Stomach (tissue), 9 donors: ENCODE measurements around the gene STIL. TPM values are rescaled to one million over a fixed set of nuclear protein-coding genes. Genes with fewer than 3 reads are reported as not detected.

Experiments
- DNase-seq, 2 donors: peaks; one replicate each; pipeline versions ENCODE4 v3.0.0 to v3.0.0-alpha.2; 2013 to 2019
- H3K27ac ChIP-seq, 5 donors: fragments of 200-600 bp in 4 of 5; sonication (generic) in 4 of 5; one replicate each; pipeline ENCODE4 v1.5.1; 2013 to 2019; ENCODE audit warnings: mild to moderate bottlenecking in 1 of 5, moderate library complexity in 1 of 5
- H3K27me3 ChIP-seq, 3 donors: fragments of 200-600 bp; sonication (generic); one replicate each; pipeline ENCODE4 v1.5.1; 2017 to 2019; ENCODE audit warnings: mixed run types in 1 of 3
- H3K36me3 ChIP-seq, 4 donors: fragments of 200-600 bp; sonication (generic); 1 replicate in 3 of 4; 2 replicates in 1 of 4; pipeline ENCODE4 v1.5.1; 2016 to 2019
- H3K4me1 ChIP-seq, 4 donors: fragments of 200-600 bp; sonication (generic); one replicate each; pipeline ENCODE4 v1.5.1; 2016 to 2019
- H3K4me3 ChIP-seq, 4 donors: fragments of 200-600 bp; sonication (generic) in 3 of 4; one replicate each; pipeline ENCODE4 v1.5.1; 2016 to 2019; ENCODE audit warnings: mild to moderate bottlenecking in 1 of 4
- H3K9me3 ChIP-seq, 4 donors: fragments of 200-600 bp; sonication (generic); one replicate each; pipeline ENCODE4 v1.5.1; 2016 to 2019
- EP300 ChIP-seq: sonication (generic); formaldehyde crosslinking; IDR thresholded peaks from one replicate; pipeline ENCODE4 v1.6.1; 2017; ENCODE audit warnings: antibody characterized with exemption
- POLR2A ChIP-seq, 4 donors: fragments of 450-650 bp; IDR thresholded peaks; one replicate each; pipeline ENCODE4 v1.6.1; 2016; ENCODE audit warnings: antibody characterized with exemption in 4 of 4, control low read depth in 2 of 4, mild to moderate bottlenecking in 1 of 4, moderate library complexity in 1 of 4
- POLR2AphosphoS5 ChIP-seq, 3 donors: sonication (generic); formaldehyde crosslinking; IDR thresholded peaks; one replicate each; pipeline ENCODE4 v1.6.1; 2016; ENCODE audit warnings: antibody characterized with exemption in 3 of 3
- WGBS, 5 donors: extraction: QIAGEN DNeasy Blood & Tissue Kit in 3 of 5; methylation state at CpG; one replicate each; pipeline versions ENCODE4 v1.1.5 to v1.1.7; 2013 to 2018; 5-methylcytosine and 5-hydroxymethylcytosine counted together
- intact Hi-C: fragments of 100-400 bp; cut with DNase I; formaldehyde crosslinking; loops from one replicate; pipeline ENCODE4 v1.15.1; 2023; ENCODE audit warnings: low total_unique reads
- polyA plus RNA-seq, 3 donors: library from polyadenylated mRNA; stranded (reverse); fragments of 200-250 nt; gene quantifications; one replicate each; pipeline ENCODE4 v1.2.3, GENCODE V29; 2013
- total RNA-seq, 5 donors: library from RNA; depleted of rRNA; stranded (reverse); fragments of >200 nt; gene quantifications; one replicate each; pipeline versions ENCODE4 v1.1.0 to v1.2.3, GENCODE V29; 2014 to 2016
- TF ChIP-seq, protein P1 (sequence below), 7 experiments: fragments of 450-650 bp in 4 of 7; fragments of 200-600 bp in 3 of 7; sonication (generic) in 3 of 7; IDR thresholded peaks; one replicate each; pipeline ENCODE4 v1.5.1; 2016 to 2019; ENCODE audit warnings: antibody characterized with exemption in 7 of 7, control low read depth in 2 of 7, mild to moderate bottlenecking in 1 of 7
- donor health status: healthy with polysubstance abuse.
- donor health status: Bipolar disorder and iron deficiency.
- donor health status: healthy.

Gene STIL
- total and polyA plus RNA-seq, 8 donors = 0.61 to 44.9 (median 3.4) TPM

DNA sequence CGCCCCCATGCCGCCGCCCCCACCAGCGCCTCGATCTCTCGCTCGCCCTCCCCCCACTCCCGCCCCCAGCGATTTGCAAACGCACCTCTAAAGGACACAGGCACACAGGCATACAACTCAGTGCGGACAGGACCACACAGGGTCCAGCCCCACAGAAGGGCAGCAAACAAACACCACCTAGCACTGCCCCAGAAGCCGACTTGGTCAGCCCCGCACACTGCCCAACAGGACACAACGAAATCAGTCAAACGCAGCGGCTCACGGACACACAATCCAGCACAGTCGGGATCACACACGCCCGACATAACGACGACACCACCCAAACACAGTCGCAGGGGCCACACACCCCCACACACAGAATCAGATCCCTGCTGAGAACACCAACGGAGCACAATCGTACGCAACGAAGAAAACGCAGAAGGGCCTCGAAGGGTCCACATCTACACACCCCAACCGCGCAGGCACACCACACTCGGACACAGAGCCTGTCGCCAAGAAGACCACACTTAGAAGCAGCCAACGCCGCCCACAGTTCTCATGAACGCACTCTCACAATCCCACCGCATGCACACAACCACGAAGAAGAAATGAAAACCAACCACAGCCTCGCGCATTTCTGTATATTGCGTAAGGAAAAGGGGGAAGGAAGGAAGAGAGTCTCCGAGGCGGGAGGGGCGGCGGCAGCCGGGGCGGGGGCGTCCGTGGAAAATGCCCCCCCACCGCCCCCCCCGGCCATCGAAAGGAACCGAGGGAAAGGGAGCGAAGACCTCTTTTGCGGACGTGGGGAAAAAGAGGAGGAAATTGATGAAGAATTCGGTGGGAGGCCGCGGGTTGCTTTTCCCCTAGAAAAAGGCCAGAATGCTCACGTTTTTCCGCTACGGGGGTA, 82.4 kb downstream of the STIL start:
- Histone ChIP-seq H3K36me3 (no peaks in the 10 kb centered on the region), H3K27ac (peak overlapping the region; percentile 34 to 78 (median 75)), H3K27me3 (peaks cover 36 to 96% (median 87%) of the 10 kb centered on the region in 3 donors), H3K4me1 (peaks cover 15 to 33% (median 27%) of the 10 kb centered on the region in 4 donors), H3K4me3 (peak overlapping the region; percentile 34 to 51 (median 38)), H3K9me3 (no peaks in the 10 kb centered on the region)
- DNase-seq = peak in 1 of 2 donors; percentile 68
- intact Hi-C loops = no loop called here
- peak in 2 of 3 donors; percentile 43 to 80 for TF ChIP-seq POLR2AphosphoS5 (IDR thresholded peaks at IDR 0.05)
- no peak for TF ChIP-seq POLR2A (IDR thresholded peaks at IDR 0.05)
- 3 to 7% (median 5%) methylated on average over 54 to 62 of the region's 62 CpGs for WGBS, 5 donors

- Histone ChIP-seq H3K36me3 (no peaks in the 10 kb centered on the region), H3K4me3 (peak overlapping the region; percentile 34 to 51 (median 38)), H3K27me3 (peaks cover 38 to 100% (median 95%) of the 10 kb centered on the region in 3 donors), H3K4me1 (peaks cover 19 to 40% (median 31%) of the 10 kb centered on the region in 4 donors), H3K27ac (peak overlapping the region; percentile 4 to 78 (median 75)), H3K9me3 (no peaks in the 10 kb centered on the region)
- WGBS, 5 donors = 5 to 11% (median 9%) methylated on average over 17 to 44 of the region's 44 CpGs
- TF ChIP-seq POLR2A (IDR thresholded peaks at IDR 0.05) (no peak), POLR2AphosphoS5 (IDR thresholded peaks at IDR 0.05) (no peak), EP300 (no peak)
- TF ChIP-seq, protein P1, sequence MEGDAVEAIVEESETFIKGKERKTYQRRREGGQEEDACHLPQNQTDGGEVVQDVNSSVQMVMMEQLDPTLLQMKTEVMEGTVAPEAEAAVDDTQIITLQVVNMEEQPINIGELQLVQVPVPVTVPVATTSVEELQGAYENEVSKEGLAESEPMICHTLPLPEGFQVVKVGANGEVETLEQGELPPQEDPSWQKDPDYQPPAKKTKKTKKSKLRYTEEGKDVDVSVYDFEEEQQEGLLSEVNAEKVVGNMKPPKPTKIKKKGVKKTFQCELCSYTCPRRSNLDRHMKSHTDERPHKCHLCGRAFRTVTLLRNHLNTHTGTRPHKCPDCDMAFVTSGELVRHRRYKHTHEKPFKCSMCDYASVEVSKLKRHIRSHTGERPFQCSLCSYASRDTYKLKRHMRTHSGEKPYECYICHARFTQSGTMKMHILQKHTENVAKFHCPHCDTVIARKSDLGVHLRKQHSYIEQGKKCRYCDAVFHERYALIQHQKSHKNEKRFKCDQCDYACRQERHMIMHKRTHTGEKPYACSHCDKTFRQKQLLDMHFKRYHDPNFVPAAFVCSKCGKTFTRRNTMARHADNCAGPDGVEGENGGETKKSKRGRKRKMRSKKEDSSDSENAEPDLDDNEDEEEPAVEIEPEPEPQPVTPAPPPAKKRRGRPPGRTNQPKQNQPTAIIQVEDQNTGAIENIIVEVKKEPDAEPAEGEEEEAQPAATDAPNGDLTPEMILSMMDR (IDR thresholded peaks at IDR 0.05) = no peak
- peak in 1 of 2 donors; percentile 49 for DNase-seq
- intact Hi-C loops = no loop called here
Observed at GRCh38 chr1:47230692-47231300, 83.2 kb downstream of the STIL start.

DNA sequence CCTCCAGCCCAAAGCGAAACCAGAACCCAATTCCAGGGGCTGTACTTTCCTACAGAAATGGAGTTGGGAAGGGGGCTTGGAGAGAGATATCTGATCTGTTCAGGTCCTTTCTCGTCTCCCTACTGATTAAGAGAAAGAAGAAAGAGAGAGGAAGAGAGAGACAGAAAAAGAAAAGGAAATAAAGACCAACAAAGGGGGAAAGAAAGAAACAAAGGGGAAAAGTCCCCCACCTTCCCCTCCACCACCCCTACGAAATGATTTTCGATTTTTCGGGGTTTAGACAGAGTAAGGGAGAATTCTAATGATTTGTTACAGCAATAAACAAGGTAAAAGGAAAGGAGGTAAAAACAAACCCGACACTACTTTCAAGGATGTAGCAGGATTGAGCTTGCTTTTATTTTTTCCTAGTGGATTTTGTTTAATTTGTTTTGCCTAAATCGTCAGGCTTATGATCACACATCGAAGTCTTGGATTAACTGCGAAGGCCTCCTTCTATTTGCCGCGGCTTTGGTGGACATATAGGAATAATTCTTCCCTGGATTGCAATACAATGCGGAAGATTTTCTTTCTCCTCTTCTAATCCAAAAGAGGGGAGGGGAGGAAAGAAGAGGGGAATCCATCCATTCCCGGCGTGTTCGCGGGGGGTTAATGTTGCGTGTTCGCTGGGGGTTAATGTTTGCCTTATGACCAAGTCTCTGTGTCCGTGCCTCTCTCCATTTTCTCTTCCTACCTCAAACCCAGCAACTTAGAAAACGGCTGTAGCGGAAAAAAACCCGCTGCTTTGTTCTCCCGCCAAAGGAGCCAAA, 83.9 kb downstream of the STIL start:
- Histone ChIP-seq H3K4me3 (peak overlapping the region; percentile 34 to 51 (median 38)), H3K27ac (peak overlapping the region in 4 of 5 donors; percentile 70 to 78 (median 76)), H3K9me3 (no peaks in the 10 kb centered on the region), H3K4me1 (peaks cover 26 to 47% (median 39%) of the 10 kb centered on the region in 4 donors), H3K27me3 (peaks cover 44 to 100% (median 99%) of the 10 kb centered on the region in 3 donors), H3K36me3 (no peaks in the 10 kb centered on the region)
- no peak for DNase-seq
- 13 to 18% (median 15%) methylated on average over 23 of the region's 23 CpGs for WGBS, 5 donors
- intact Hi-C loops = no loop called here
- no peak for TF ChIP-seq POLR2AphosphoS5 (IDR thresholded peaks at IDR 0.05)
- TF ChIP-seq POLR2A (IDR thresholded peaks at IDR 0.05) = no peak
- TF ChIP-seq EP300 = no peak
- TF ChIP-seq, protein P1 (IDR thresholded peaks at IDR 0.05) = no peak

DNA sequence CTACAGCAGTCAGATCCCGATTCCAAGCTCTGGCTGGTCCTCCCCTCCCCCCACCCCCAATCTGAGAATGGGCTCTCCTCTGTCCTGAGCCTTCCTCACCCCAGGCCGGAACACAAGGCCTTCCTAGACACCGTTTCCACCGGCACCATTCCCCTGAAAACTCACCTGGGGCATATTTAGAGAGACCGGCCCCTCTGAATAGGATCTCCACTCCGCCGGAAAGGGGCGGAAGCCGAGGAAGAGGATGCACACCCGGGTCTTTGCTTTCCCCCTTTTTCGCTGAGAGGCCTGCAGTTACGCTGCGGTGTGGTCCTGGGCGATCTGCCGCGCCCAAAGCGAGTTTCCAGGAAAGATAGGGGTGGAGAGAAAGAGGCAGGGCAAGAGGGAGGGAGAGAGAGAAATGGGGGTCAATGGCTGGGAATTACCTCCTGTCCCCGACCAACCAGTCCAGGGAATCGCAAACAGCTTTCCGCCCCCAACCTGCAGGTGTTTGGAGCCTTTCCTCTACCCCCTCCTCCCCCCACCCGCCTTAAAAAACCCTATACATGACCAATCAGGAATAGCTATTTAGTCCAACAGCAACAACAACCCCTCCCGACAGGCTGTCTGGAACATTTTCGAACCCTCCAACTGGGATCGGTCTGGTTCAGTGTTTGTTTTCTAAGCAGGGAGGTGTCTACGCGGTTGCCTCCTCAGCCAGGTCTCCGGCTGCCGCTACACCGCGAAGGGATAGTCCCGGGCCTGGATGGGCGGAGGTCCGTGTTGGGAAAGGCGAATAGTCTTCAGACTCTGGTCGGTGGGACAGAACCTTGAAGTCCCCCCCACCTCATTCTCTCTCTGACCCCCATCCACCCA, 84.7 kb downstream of the STIL start:
- Histone ChIP-seq H3K4me3 (peak overlapping the region; percentile 16 to 51 (median 38)), H3K27ac (peak overlapping the region; percentile 24 to 78 (median 75)), H3K36me3 (no peaks in the 10 kb centered on the region), H3K27me3 (peaks cover 51 to 100% (median 100%) of the 10 kb centered on the region in 3 donors), H3K4me1 (peaks cover 32 to 54% (median 46%) of the 10 kb centered on the region in 4 donors), H3K9me3 (no peaks in the 10 kb centered on the region)
- TF ChIP-seq POLR2AphosphoS5 (IDR thresholded peaks at IDR 0.05) (no peak), POLR2A (IDR thresholded peaks at IDR 0.05) (peak in 1 of 4 donors; percentile 12)
- intact Hi-C loops = no loop called here
- peak in 1 of 2 donors; percentile 28 for DNase-seq
- 12 to 25% (median 19%) methylated on average over 25 to 35 of the region's 35 CpGs for WGBS, 5 donors
